H9 (cell line): ENCODE results near the gene CASP12. TPM values are rescaled to one million over a fixed set of nuclear protein-coding genes. Genes with fewer than 3 reads are reported as not detected.

ENCODE experiments used
- DNase-seq: peaks from one replicate; pipeline ENCODE4 v3.0.0-alpha.2; 2017
- H2AFZ ChIP-seq: one replicate; pipeline ENCODE4 v1.6.1; 2013; ENCODE audit warnings: mild to moderate bottlenecking, low read length, control low read depth, moderate library complexity
- H2AK5ac ChIP-seq: 2 replicates; pipeline ENCODE4 v1.6.1; 2013; ENCODE audit warnings: low read length, control low read depth, mixed read lengths; ENCODE audit not compliant: insufficient read length
- H2BK120ac ChIP-seq: one replicate; pipeline ENCODE4 v1.6.1; 2013; ENCODE audit warnings: low read depth, mild to moderate bottlenecking, low read length, control low read depth, inconsistent platforms; ENCODE audit not compliant: poor library complexity, severe bottlenecking
- H2BK12ac ChIP-seq: 2 replicates; pipeline ENCODE4 v1.6.1; 2013; ENCODE audit warnings: low read length, control low read depth, mixed read lengths, low read depth; ENCODE audit not compliant: insufficient read length
- H2BK15ac ChIP-seq: 2 replicates; pipeline ENCODE4 v1.6.1; 2013; ENCODE audit warnings: low read depth, low read length, control low read depth
- H2BK20ac ChIP-seq: one replicate; pipeline ENCODE4 v1.6.1; 2013; ENCODE audit warnings: low read depth, mild to moderate bottlenecking, low read length, control low read depth, inconsistent platforms; ENCODE audit not compliant: poor library complexity, severe bottlenecking
- H2BK5ac ChIP-seq: 2 replicates; pipeline ENCODE4 v1.6.1; 2013; ENCODE audit warnings: low read length, control low read depth, mixed read lengths; ENCODE audit not compliant: insufficient read length
- H3K14ac ChIP-seq: 2 replicates; pipeline ENCODE4 v1.6.1; 2013; ENCODE audit warnings: low read length, control low read depth; ENCODE audit not compliant: insufficient read depth
- H3K18ac ChIP-seq: 2 replicates; pipeline ENCODE4 v1.6.1; 2013; ENCODE audit warnings: low read depth, mild to moderate bottlenecking, mixed read lengths, low read length, control low read depth; ENCODE audit not compliant: insufficient read length
- H3K23ac ChIP-seq: 2 replicates; pipeline ENCODE4 v1.6.1; 2013; ENCODE audit warnings: low read length, control low read depth, mixed read lengths, low read depth; ENCODE audit not compliant: insufficient read length
- H3K23me2 ChIP-seq: 2 replicates; pipeline ENCODE4 v1.6.1; 2013; ENCODE audit warnings: low read depth, mild to moderate bottlenecking, mixed read lengths, low read length, control low read depth; ENCODE audit not compliant: insufficient read length, poor library complexity, severe bottlenecking
- H3K27ac ChIP-seq: 2 replicates; pipeline ENCODE4 v1.5.1; 2013; ENCODE audit warnings: low read length, control low read depth, mixed read lengths, low read depth; ENCODE audit not compliant: insufficient read length
- H3K27me3 ChIP-seq: 2 replicates; pipeline ENCODE4 v1.6.1; 2013; ENCODE audit warnings: low read length, control low read depth, inconsistent platforms; ENCODE audit not compliant: insufficient read depth
- H3K4ac ChIP-seq: 2 replicates; pipeline ENCODE4 v1.6.1; 2013; ENCODE audit warnings: low read depth, mild to moderate bottlenecking, control low read depth, inconsistent platforms, low read length, moderate library complexity
- H3K4me1 ChIP-seq: 2 replicates; pipeline ENCODE4 v1.6.1; 2013; ENCODE audit warnings: low read length, control low read depth, inconsistent platforms; ENCODE audit not compliant: insufficient read depth
- H3K4me2 ChIP-seq: 2 replicates; pipeline ENCODE4 v1.6.1; 2013; ENCODE audit warnings: low read length, control low read depth, mixed read lengths; ENCODE audit not compliant: insufficient read length, insufficient read depth
- H3K56ac ChIP-seq: 2 replicates; pipeline ENCODE4 v1.6.1; 2013; ENCODE audit warnings: low read depth, mild to moderate bottlenecking, mixed read lengths, low read length, control low read depth; ENCODE audit not compliant: insufficient read length
- H3K79me1 ChIP-seq: 2 replicates; pipeline ENCODE4 v1.6.1; 2013; ENCODE audit warnings: low read depth, mild to moderate bottlenecking, moderate library complexity, low read length, control low read depth, inconsistent platforms; ENCODE audit not compliant: insufficient read depth, poor library complexity, severe bottlenecking
- H3K79me2 ChIP-seq: 2 replicates; pipeline ENCODE4 v1.6.1; 2013; ENCODE audit warnings: low read length, control low read depth, inconsistent platforms; ENCODE audit not compliant: insufficient read depth
- H3K9ac ChIP-seq: 2 replicates; pipeline ENCODE4 v1.6.1; 2013; ENCODE audit warnings: low read length, control low read depth, mixed read lengths; ENCODE audit not compliant: insufficient read length; ENCODE audit errors: extremely low read depth
- H3K9me3 ChIP-seq: one replicate; pipeline ENCODE4 v1.6.1; 2013; ENCODE audit warnings: low read depth, low read length, inconsistent platforms; ENCODE audit not compliant: control insufficient read depth
- H3T11ph ChIP-seq: one replicate; pipeline ENCODE4 v1.6.1; 2013; ENCODE audit warnings: mild to moderate bottlenecking, low read length, control low read depth, inconsistent platforms
- H4K20me1 ChIP-seq: one replicate; pipeline ENCODE4 v1.6.1; 2013; ENCODE audit not compliant: control insufficient read depth, insufficient read length, insufficient read depth
- H4K5ac ChIP-seq: 2 replicates; pipeline ENCODE4 v1.6.1; 2013; ENCODE audit warnings: low read depth, mild to moderate bottlenecking, mixed read lengths, low read length, control low read depth; ENCODE audit not compliant: insufficient read length
- H4K8ac ChIP-seq: replicated peaks from 2 replicates; pipeline ENCODE4 v1.6.1; 2013; ENCODE audit warnings: low read length, control low read depth, mixed read lengths, low read depth; ENCODE audit not compliant: insufficient read length
- H4K91ac ChIP-seq: 2 replicates; pipeline ENCODE4 v1.6.1; 2013; ENCODE audit warnings: low read depth, mild to moderate bottlenecking, moderate library complexity, mixed read lengths, low read length, control low read depth; ENCODE audit not compliant: insufficient read length
- H3K27ac Mint-ChIP-seq, 3 experiments: 2 replicates in 2 of 3; 3 replicates in 1 of 3; pipeline ENCODE4 v1.8.0; 2020 to 2021; ENCODE audit warnings: mixed read lengths in 3 of 3, mild to moderate bottlenecking in 1 of 3, moderate library complexity in 1 of 3
- H3K27me3 Mint-ChIP-seq: 2 replicates; pipeline ENCODE4 v1.8.0; 2021; ENCODE audit warnings: low read depth, mild to moderate bottlenecking, moderate library complexity, mixed read lengths
- H3K36me3 Mint-ChIP-seq, 3 experiments: 2 replicates in 2 of 3; 3 replicates in 1 of 3; pipeline ENCODE4 v1.8.0; 2020 to 2021; ENCODE audit warnings: low read depth in 3 of 3, mixed read lengths in 3 of 3; ENCODE audit not compliant: insufficient read depth in 1 of 3
- H3K4me1 Mint-ChIP-seq, 2 experiments: 2 replicates each; pipeline ENCODE4 v1.8.0; 2020; ENCODE audit warnings: mixed read lengths in 2 of 2
- H3K4me3 Mint-ChIP-seq, 2 experiments: 2 replicates in 1 of 2; 3 replicates in 1 of 2; pipeline ENCODE4 v1.8.0; 2020 to 2021; ENCODE audit warnings: mild to moderate bottlenecking in 2 of 2, mixed read lengths in 2 of 2, moderate library complexity in 1 of 2
- H3K9me3 Mint-ChIP-seq, 2 experiments: 2 replicates in 1 of 2; 3 replicates in 1 of 2; pipeline ENCODE4 v1.8.0; 2020; ENCODE audit warnings: mild to moderate bottlenecking in 2 of 2, mixed read lengths in 2 of 2, moderate library complexity in 1 of 2
- WGBS: extraction: QIAGEN DNeasy Blood & Tissue Kit; methylation state at CpG from one replicate; pipeline ENCODE4 v1.1.7; 2013; ENCODE audit warnings: missing lambda C conversion rate, low lambda C conversion rate, mixed read lengths; ENCODE audit not compliant: insufficient read length; ENCODE audit errors: extremely low coverage; 5-methylcytosine and 5-hydroxymethylcytosine counted together
- total RNA-seq: library from RNA; stranded (reverse); gene quantifications from 2 replicates; pipeline ENCODE4 v1.2.1, GENCODE V29; 2021
- TF ChIP-seq, protein P1 (sequence below): fragments of 200-600 bp; sonication (generic); conservative IDR thresholded peaks from 3 replicates; pipeline ENCODE4 v1.8.0; 2021; ENCODE audit warnings: antibody characterized with exemption, mild to moderate bottlenecking

Gene CASP12
- total RNA-seq, 1 experiment from 2014 or later, result not detected

DNA sequence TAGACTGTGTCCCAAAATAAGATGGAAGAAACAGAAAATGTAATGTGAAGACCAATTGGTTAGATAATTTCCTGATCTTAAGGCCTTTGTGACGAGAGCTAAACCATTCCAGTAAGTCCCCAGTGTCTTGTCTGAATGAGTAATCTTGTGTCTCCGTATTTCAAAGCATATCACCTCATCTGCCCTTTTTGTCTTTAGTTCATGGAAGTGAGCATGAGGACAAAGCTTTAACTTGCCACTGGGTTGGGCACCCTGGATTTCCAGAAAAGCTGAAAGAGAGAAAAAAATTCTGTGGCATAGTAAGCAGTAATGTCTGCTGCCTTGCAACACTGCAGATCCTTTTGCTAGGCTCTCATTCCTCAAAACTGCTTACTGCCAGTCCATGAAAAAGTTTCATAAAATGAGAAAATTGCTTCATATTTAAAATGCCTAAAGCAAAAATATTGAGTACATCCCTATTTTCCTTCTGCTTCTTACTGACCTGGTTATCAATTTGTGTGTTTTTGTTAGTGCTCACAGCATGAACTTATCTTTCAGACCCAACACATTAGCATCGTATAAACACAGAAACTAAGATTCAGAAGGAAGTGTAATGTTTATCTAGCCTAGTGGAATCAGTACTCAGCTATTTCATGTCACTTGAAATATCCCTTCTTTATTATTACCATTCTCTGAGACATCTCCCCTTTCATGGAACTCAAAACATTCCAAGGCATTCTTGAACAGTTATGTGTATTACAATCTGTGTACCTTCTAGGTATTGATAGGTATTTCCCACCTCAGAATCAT lies 5.3 kb downstream of the CASP12 start:
- Histone ChIP-seq H3K27ac (no peak overlapping the region), H2BK5ac (no peak overlapping the region), H3K79me2 (no peaks in the 10 kb centered on the region), H4K91ac (no peak overlapping the region), H3K23ac (no peak overlapping the region), H3K56ac (no peak overlapping the region), H2AK5ac (no peak overlapping the region), H4K8ac (no peak overlapping the region), H2BK20ac (no peak overlapping the region), H3K4me1 (peaks cover 6% of the 10 kb centered on the region; the same call in 1 of the 2 replicates), H4K20me1 (no peaks in the 10 kb centered on the region), H3K14ac (no peak overlapping the region), H2AFZ (no peak overlapping the region), H3K23me2 (no peaks in the 10 kb centered on the region), H4K5ac (no peak overlapping the region), H3K4me2 (no peak overlapping the region), H3K9me3 (no peaks in the 10 kb centered on the region), H2BK120ac (no peak overlapping the region), H3K4ac (no peak overlapping the region), H3K9ac (no peak overlapping the region), H3K79me1 (no peaks in the 10 kb centered on the region), H3K18ac (no peak overlapping the region), H3K27me3 (no peaks in the 10 kb centered on the region), H2BK15ac (no peak overlapping the region), H3T11ph (no peak overlapping the region), H2BK12ac (no peak overlapping the region)
- no CpG with 5 or more reads among the region's 3 CpGs for WGBS
- Mint-ChIP-seq H3K4me1 (peaks cover 20 to 25% of the 10 kb centered on the region in 2 experiments), H3K9me3 (no peaks in the 10 kb centered on the region; a peak in 1 of 5 replicates), H3K4me3 (no peak overlapping the region), H3K27ac (no peak overlapping the region), H3K27me3 (no peaks in the 10 kb centered on the region), H3K36me3 (no peaks in the 10 kb centered on the region)
- TF ChIP-seq, protein P1, sequence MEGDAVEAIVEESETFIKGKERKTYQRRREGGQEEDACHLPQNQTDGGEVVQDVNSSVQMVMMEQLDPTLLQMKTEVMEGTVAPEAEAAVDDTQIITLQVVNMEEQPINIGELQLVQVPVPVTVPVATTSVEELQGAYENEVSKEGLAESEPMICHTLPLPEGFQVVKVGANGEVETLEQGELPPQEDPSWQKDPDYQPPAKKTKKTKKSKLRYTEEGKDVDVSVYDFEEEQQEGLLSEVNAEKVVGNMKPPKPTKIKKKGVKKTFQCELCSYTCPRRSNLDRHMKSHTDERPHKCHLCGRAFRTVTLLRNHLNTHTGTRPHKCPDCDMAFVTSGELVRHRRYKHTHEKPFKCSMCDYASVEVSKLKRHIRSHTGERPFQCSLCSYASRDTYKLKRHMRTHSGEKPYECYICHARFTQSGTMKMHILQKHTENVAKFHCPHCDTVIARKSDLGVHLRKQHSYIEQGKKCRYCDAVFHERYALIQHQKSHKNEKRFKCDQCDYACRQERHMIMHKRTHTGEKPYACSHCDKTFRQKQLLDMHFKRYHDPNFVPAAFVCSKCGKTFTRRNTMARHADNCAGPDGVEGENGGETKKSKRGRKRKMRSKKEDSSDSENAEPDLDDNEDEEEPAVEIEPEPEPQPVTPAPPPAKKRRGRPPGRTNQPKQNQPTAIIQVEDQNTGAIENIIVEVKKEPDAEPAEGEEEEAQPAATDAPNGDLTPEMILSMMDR, result no peak
- DNase-seq, result no peak
